Measurements from ENCODE around the gene GPR25.

DNA sequence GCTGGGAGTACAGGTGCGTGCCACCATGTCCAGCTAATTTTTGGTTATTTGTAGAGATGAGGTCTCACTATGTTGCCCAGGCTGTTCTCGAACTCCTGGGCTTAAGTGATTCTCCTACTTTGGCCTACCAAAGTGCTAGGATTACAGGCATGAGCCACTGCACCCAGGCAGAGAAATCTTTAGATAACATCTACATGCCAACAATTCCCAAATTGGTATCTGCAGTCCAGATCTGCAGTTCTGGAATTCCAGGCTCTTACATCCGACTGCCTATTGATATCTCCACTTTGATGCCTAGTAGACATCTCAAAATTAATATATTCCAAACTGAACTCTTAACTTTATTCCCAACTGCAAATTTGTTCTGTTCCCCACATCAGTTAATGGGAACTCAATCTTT lies 45.2 kb downstream of the GPR25 start:
- TF ChIP-seq, protein P1, sequence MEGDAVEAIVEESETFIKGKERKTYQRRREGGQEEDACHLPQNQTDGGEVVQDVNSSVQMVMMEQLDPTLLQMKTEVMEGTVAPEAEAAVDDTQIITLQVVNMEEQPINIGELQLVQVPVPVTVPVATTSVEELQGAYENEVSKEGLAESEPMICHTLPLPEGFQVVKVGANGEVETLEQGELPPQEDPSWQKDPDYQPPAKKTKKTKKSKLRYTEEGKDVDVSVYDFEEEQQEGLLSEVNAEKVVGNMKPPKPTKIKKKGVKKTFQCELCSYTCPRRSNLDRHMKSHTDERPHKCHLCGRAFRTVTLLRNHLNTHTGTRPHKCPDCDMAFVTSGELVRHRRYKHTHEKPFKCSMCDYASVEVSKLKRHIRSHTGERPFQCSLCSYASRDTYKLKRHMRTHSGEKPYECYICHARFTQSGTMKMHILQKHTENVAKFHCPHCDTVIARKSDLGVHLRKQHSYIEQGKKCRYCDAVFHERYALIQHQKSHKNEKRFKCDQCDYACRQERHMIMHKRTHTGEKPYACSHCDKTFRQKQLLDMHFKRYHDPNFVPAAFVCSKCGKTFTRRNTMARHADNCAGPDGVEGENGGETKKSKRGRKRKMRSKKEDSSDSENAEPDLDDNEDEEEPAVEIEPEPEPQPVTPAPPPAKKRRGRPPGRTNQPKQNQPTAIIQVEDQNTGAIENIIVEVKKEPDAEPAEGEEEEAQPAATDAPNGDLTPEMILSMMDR (conservative IDR thresholded peaks at IDR 0.05 in 1 of 2, IDR thresholded peaks at IDR 0.05 in 1 of 2; ENCODE audit: extremely low read depth in 1 of 2, insufficient read depth in 1 of 2, low read depth in 1 of 2, low read length in 2 of 2): no peak
- no peak for TF ChIP-seq EZH2 (IDR thresholded peaks at IDR 0.05; ENCODE audit: borderline replicate concordance, low read length)

All from mammary epithelial cell (primary cell).